Small intestine (tissue), 7 donors: ENCODE measurements around the gene FAM107B. TPM values are rescaled to one million over a fixed set of nuclear protein-coding genes. Genes with fewer than 3 reads are reported as not detected.
A peak's percentile ranks its signal among the peaks of the same experiment; 100 is the strongest.

ENCODE experiments used
- DNase-seq, 2 donors: peaks; one replicate each; pipeline versions ENCODE4 v3.0.0 to v3.0.0-alpha.2; 2013
- FAIRE-seq: peaks from 2 replicates; lab custom pipeline; 2012; peaks lifted over from hg19 to GRCh38; lab: Jason Lieb, UNC
- H3K27ac ChIP-seq, 3 donors: one replicate each; pipeline ENCODE4 v1.5.1; 2013; ENCODE audit warnings: low read length in 2 of 3, mild to moderate bottlenecking in 2 of 3, control low read depth in 1 of 3, inconsistent platforms in 1 of 3, low read depth in 1 of 3, moderate library complexity in 1 of 3
- H3K27me3 ChIP-seq, 3 donors: one replicate each; pipeline ENCODE4 v1.6.1; 2013; ENCODE audit warnings: low read length in 3 of 3, inconsistent platforms in 1 of 3; ENCODE audit not compliant: control insufficient read depth in 3 of 3, insufficient read depth in 3 of 3
- H3K36me3 ChIP-seq, 3 donors: one replicate each; pipeline ENCODE4 v1.6.1; 2013; ENCODE audit warnings: low read length in 3 of 3, inconsistent platforms in 1 of 3, low read depth in 1 of 3, mild to moderate bottlenecking in 1 of 3, moderate library complexity in 1 of 3; ENCODE audit not compliant: control insufficient read depth in 3 of 3, insufficient read depth in 2 of 3
- H3K4me1 ChIP-seq, 3 donors: one replicate each; pipeline ENCODE4 v1.6.1; 2013; ENCODE audit warnings: low read length in 2 of 3, inconsistent platforms in 1 of 3, low read depth in 1 of 3, mild to moderate bottlenecking in 1 of 3, moderate library complexity in 1 of 3; ENCODE audit not compliant: control insufficient read depth in 3 of 3, insufficient read depth in 2 of 3
- H3K4me3 ChIP-seq, 3 donors: one replicate each; pipeline ENCODE4 v1.5.1; 2013; ENCODE audit warnings: low read length in 3 of 3, control low read depth in 1 of 3, inconsistent platforms in 1 of 3, low read depth in 1 of 3, mild to moderate bottlenecking in 1 of 3, moderate library complexity in 1 of 3
- H3K9me3 ChIP-seq, 2 donors: one replicate each; pipeline ENCODE4 v1.6.1; 2013; ENCODE audit warnings: low read depth in 1 of 2, low read length in 1 of 2; ENCODE audit not compliant: control insufficient read depth in 2 of 2, insufficient read depth in 1 of 2
- WGBS, 3 donors: extraction: QIAGEN DNeasy Blood & Tissue Kit; methylation state at CpG; one replicate each; pipeline ENCODE4 v1.1.7; 2013; 5-methylcytosine and 5-hydroxymethylcytosine counted together
- polyA plus RNA-seq, 4 donors: library from polyadenylated mRNA; stranded (reverse) in 3 of 4; unstranded in 1 of 4; fragments of 200-250 nt in 3 of 4; fragments of 120-200 nt in 1 of 4; gene quantifications; one replicate each; pipeline versions ENCODE4 v1.2.1 to v1.2.3, GENCODE V29; 2013
- donor health status: healthy with polysubstance abuse.
- donor health status: control.
- donor health status: control.
- donor health status: Bipolar disorder and iron deficiency.
- donor health status: healthy.

The FAM107B gene
- polyA plus RNA-seq, 4 donors, result 33.3 to 50.5 (median 38.7) TPM

GRCh38 chr10:14510346-14510745 lies 264.4 kb downstream of the FAM107B start:
- DNase-seq (no peak), FAIRE-seq (no peak)

GRCh38 chr10:14508725-14509124 lies 266.0 kb downstream of the FAM107B start:
- Histone ChIP-seq H3K27ac (no peak overlapping the region), H3K4me3 (no peak overlapping the region), H3K27me3 (no peaks in the 10 kb centered on the region), H3K36me3 (peaks cover 0 to 2% (median 0%) of the 10 kb centered on the region in 3 donors), H3K9me3 (peaks cover 0 to 2% of the 10 kb centered on the region in 2 donors), H3K4me1 (no peaks in the 10 kb centered on the region)
- 94 to 98% (median 97%) methylated on average over 14 of the region's 14 CpGs for WGBS, 3 donors
- DNase-seq (no peak), FAIRE-seq (no peak)

More at GRCh38 chr10:14510346-14510745, 264.4 kb downstream of the FAM107B start:
- Histone ChIP-seq H3K27ac (no peak overlapping the region), H3K36me3 (peaks cover 0 to 2% (median 0%) of the 10 kb centered on the region in 3 donors), H3K27me3 (no peaks in the 10 kb centered on the region), H3K4me1 (no peaks in the 10 kb centered on the region), H3K9me3 (peaks cover 0 to 2% of the 10 kb centered on the region in 2 donors), H3K4me3 (no peak overlapping the region)
- WGBS, 3 donors, result 73 to 93% (median 75%) methylated on average over 2 of the region's 2 CpGs

- no peak overlapping the region for H3K27ac ChIP-seq
- peaks cover 0 to 2% of the 10 kb centered on the region in 2 donors for H3K9me3 ChIP-seq
- DNase-seq, result peak; percentile 36 to 55
- no peak overlapping the region for H3K4me3 ChIP-seq
- no peaks in the 10 kb centered on the region for H3K27me3 ChIP-seq
- H3K4me1 ChIP-seq, result no peaks in the 10 kb centered on the region
- FAIRE-seq, result no peak
- H3K36me3 ChIP-seq, result no peaks in the 10 kb centered on the region
- 25 to 51% (median 50%) methylated on average over 4 of the region's 4 CpGs for WGBS, 3 donors
Observed at GRCh38 chr10:14507781-14508180, 266.9 kb downstream of the FAM107B start.

- Histone ChIP-seq H3K36me3 (no peaks in the 10 kb centered on the region), H3K9me3 (no peaks in the 10 kb centered on the region), H3K27me3 (no peaks in the 10 kb centered on the region), H3K4me1 (no peaks in the 10 kb centered on the region), H3K4me3 (no peak overlapping the region), H3K27ac (no peak overlapping the region)
- 20 to 28% (median 24%) methylated on average over 6 of the region's 6 CpGs for WGBS, 3 donors
- FAIRE-seq, result no peak
- peak in 1 of 2 donors; percentile 48 for DNase-seq
Observed at GRCh38 chr10:14507176-14507575, 267.5 kb downstream of the FAM107B start.

- H3K4me3 ChIP-seq, result no peak overlapping the region
- no peaks in the 10 kb centered on the region for H3K27me3 ChIP-seq
- H3K4me1 ChIP-seq, result peaks cover 0 to 3% (median 0%) of the 10 kb centered on the region in 3 donors
- H3K36me3 ChIP-seq, result no peaks in the 10 kb centered on the region
- H3K9me3 ChIP-seq, result peaks cover 0 to 3% of the 10 kb centered on the region in 2 donors
- WGBS, 3 donors, result 61 to 83% (median 80%) methylated on average over 3 of the region's 3 CpGs
- DNase-seq, result no peak
- no peak overlapping the region for H3K27ac ChIP-seq
- no peak for FAIRE-seq
Observed at GRCh38 chr10:14502431-14502830, 272.3 kb downstream of the FAM107B start.

GRCh38 chr10:14500172-14500765 lies 274.4 kb downstream of the FAM107B start:
- H3K27ac ChIP-seq, result no peak overlapping the region
- H3K4me3 ChIP-seq, result no peak overlapping the region
- H3K9me3 ChIP-seq, result peaks cover 0 to 3% of the 10 kb centered on the region in 2 donors
- WGBS, 3 donors, result 40 to 58% (median 45%) methylated on average over 8 to 9 of the region's 9 CpGs
- H3K36me3 ChIP-seq, result no peaks in the 10 kb centered on the region
- FAIRE-seq, result no peak
- DNase-seq, result peak; percentile 39 to 75
- no peaks in the 10 kb centered on the region for H3K27me3 ChIP-seq
- peaks cover 0 to 3% (median 0%) of the 10 kb centered on the region in 3 donors for H3K4me1 ChIP-seq

GRCh38 chr10:14499601-14499904 lies 275.1 kb downstream of the FAM107B start:
- Histone ChIP-seq H3K27me3 (no peaks in the 10 kb centered on the region), H3K36me3 (no peaks in the 10 kb centered on the region), H3K9me3 (peaks cover 0 to 3% of the 10 kb centered on the region in 2 donors), H3K4me3 (no peak overlapping the region), H3K27ac (no peak overlapping the region), H3K4me1 (peaks cover 0 to 3% (median 0%) of the 10 kb centered on the region in 3 donors)
- 89 to 93% (median 93%) methylated on average over 5 of the region's 5 CpGs for WGBS, 3 donors
- FAIRE-seq (no peak), DNase-seq (no peak)

- Histone ChIP-seq H3K9me3 (peaks cover 0 to 3% of the 10 kb centered on the region in 2 donors), H3K4me3 (no peak overlapping the region), H3K27ac (no peak overlapping the region), H3K36me3 (no peaks in the 10 kb centered on the region), H3K4me1 (peaks cover 0 to 3% (median 0%) of the 10 kb centered on the region in 3 donors), H3K27me3 (no peaks in the 10 kb centered on the region)
- DNase-seq, result no peak
- WGBS, 3 donors, result 90 to 94% (median 91%) methylated on average over 7 of the region's 7 CpGs
- no peak for FAIRE-seq
Observed at GRCh38 chr10:14498326-14498725, 276.4 kb downstream of the FAM107B start.

- Histone ChIP-seq H3K36me3 (no peaks in the 10 kb centered on the region), H3K27ac (no peak overlapping the region), H3K27me3 (peaks cover 0 to 3% (median 0%) of the 10 kb centered on the region in 3 donors), H3K9me3 (peaks cover 0 to 6% of the 10 kb centered on the region in 2 donors), H3K4me3 (no peak overlapping the region), H3K4me1 (no peaks in the 10 kb centered on the region)
- FAIRE-seq (no peak), DNase-seq (no peak)
- 78 to 86% (median 86%) methylated on average over 5 of the region's 5 CpGs for WGBS, 3 donors
Observed at GRCh38 chr10:14491811-14492210, 282.9 kb downstream of the FAM107B start.
